H1 (cell line): ENCODE data around the gene NELL1. TPM values are rescaled to one million over a fixed set of nuclear protein-coding genes. Genes with fewer than 3 reads are reported as not detected.

Experiments used
- CTCF ChIA-PET: fragments of 300-600 bp; sonication (Branson Sonifier 250); formaldehyde crosslinking; loops from one replicate; lab custom pipeline; 2021; ENCODE audit not compliant: partially characterized antibody; lab: Charles Lee
- POLR2A ChIA-PET: fragments of 300-600 bp; sonication (Branson Sonifier 250); formaldehyde crosslinking; loops from one replicate; lab custom pipeline; 2021; ENCODE audit warnings: inconsistent platforms; ENCODE audit not compliant: partially characterized antibody; lab: Charles Lee
- DNase-seq, 2 experiments: peaks; one replicate each; pipeline versions ENCODE4 v3.0.0 to v3.0.0-alpha.2; 2010 to 2022; ENCODE audit warnings: low spot score in 2 of 2, low read depth in 1 of 2, mixed read lengths in 1 of 2
- FAIRE-seq: peaks from 2 replicates; lab custom pipeline; 2011; peaks lifted over from hg19 to GRCh38; lab: Jason Lieb, UNC
- H2AFZ ChIP-seq: 2 replicates; pipeline ENCODE4 v1.8.1; 2012; ENCODE audit warnings: low read length, inconsistent platforms
- H2AK5ac ChIP-seq: 2 replicates; pipeline ENCODE4 v1.6.1; 2013; ENCODE audit warnings: low read depth, low read length
- H2BK120ac ChIP-seq: replicated peaks from 2 replicates; pipeline ENCODE3; 2013; ENCODE audit warnings: low read depth, low read length, inconsistent platforms
- H2BK12ac ChIP-seq: 2 replicates; pipeline ENCODE4 v1.6.1; 2013; ENCODE audit warnings: low read depth, low read length
- H2BK15ac ChIP-seq: 2 replicates; pipeline ENCODE4 v1.6.1; 2013; ENCODE audit warnings: low read length
- H2BK20ac ChIP-seq: 2 replicates; pipeline ENCODE4 v1.6.1; 2013; ENCODE audit warnings: low read length
- H2BK5ac ChIP-seq: 2 replicates; pipeline ENCODE4 v1.6.1; 2013; ENCODE audit warnings: low read depth, low read length
- H3K14ac ChIP-seq: 2 replicates; pipeline ENCODE4 v1.6.1; 2013; ENCODE audit warnings: inconsistent platforms; ENCODE audit not compliant: insufficient read length
- H3K18ac ChIP-seq: 2 replicates; pipeline ENCODE4 v1.6.1; 2013; ENCODE audit warnings: low read length; ENCODE audit errors: extremely low read depth
- H3K23ac ChIP-seq: 2 replicates; pipeline ENCODE4 v1.6.1; 2013; ENCODE audit warnings: inconsistent platforms; ENCODE audit not compliant: insufficient read length
- H3K23me2 ChIP-seq: 2 replicates; pipeline ENCODE4 v1.6.1; 2013; ENCODE audit warnings: low read depth, low read length
- H3K27ac ChIP-seq: 2 replicates; pipeline ENCODE4 v1.6.1; 2011; ENCODE audit warnings: low read depth, low read length, inconsistent platforms
- H3K27me3 ChIP-seq, 4 experiments: replicated peaks in 1 of 4; 1 replicate in 1 of 4; 2 replicates in 3 of 4; pipeline versions ENCODE4 v1.6.1 to v1.8.1; 2011 to 2013; ENCODE audit warnings: low read length in 3 of 4, mild to moderate bottlenecking in 3 of 4, inconsistent platforms in 2 of 4, mixed read lengths in 2 of 4, moderate library complexity in 1 of 4; ENCODE audit not compliant: control insufficient read depth in 3 of 4, insufficient read depth in 3 of 4; ENCODE audit errors: extremely low read depth in 1 of 4
- H3K36me3 ChIP-seq, 4 experiments: 2 replicates each; pipeline versions ENCODE4 v1.6.1 to v1.8.1; 2011 to 2013; ENCODE audit warnings: mild to moderate bottlenecking in 4 of 4, low read length in 3 of 4, moderate library complexity in 2 of 4, control low read depth in 1 of 4, inconsistent platforms in 1 of 4; ENCODE audit not compliant: insufficient read depth in 4 of 4, control insufficient read depth in 2 of 4
- H3K4ac ChIP-seq: replicated peaks from 2 replicates; pipeline ENCODE3; 2013; ENCODE audit warnings: low read length, low read depth, mixed read lengths, inconsistent platforms; ENCODE audit not compliant: insufficient read length
- H3K4me1 ChIP-seq, 4 experiments: replicated peaks in 1 of 4; 1 replicate in 1 of 4; 2 replicates in 3 of 4; pipeline versions ENCODE4 v1.6.1 to v1.8.1; 2011 to 2013; ENCODE audit warnings: low read length in 3 of 4, inconsistent platforms in 2 of 4, mixed read lengths in 1 of 4; ENCODE audit not compliant: insufficient read depth in 4 of 4, control insufficient read depth in 3 of 4
- H3K4me2 ChIP-seq, 2 experiments: 2 replicates each; pipeline versions ENCODE4 v1.6.1 to v1.8.1; 2011 to 2013; ENCODE audit warnings: low read depth in 2 of 2, low read length in 2 of 2, control low read depth in 1 of 2, inconsistent platforms in 1 of 2, mild to moderate bottlenecking in 1 of 2; ENCODE audit not compliant: insufficient read depth in 1 of 2
- H3K4me3 ChIP-seq, 4 experiments: fragments of 200-600, 300-600 bp in 1 of 4; sonication (generic), shearing (Covaris generic), sonication (Bioruptor Twin) in 1 of 4; 2 replicates each; pipeline versions ENCODE4 v1.5.1 to v1.8.1; 2011 to 2016; ENCODE audit warnings: low read length in 4 of 4, low read depth in 3 of 4, control low read depth in 2 of 4, inconsistent platforms in 2 of 4, mild to moderate bottlenecking in 2 of 4, mixed read lengths in 1 of 4, moderate library complexity in 1 of 4; ENCODE audit not compliant: insufficient read depth in 2 of 4; ENCODE audit errors: extremely low read depth in 1 of 4
- H3K56ac ChIP-seq: replicated peaks from 2 replicates; pipeline ENCODE3; 2013; ENCODE audit warnings: low read depth, mild to moderate bottlenecking, mixed read lengths, low read length, inconsistent platforms; ENCODE audit not compliant: insufficient read length
- H3K79me1 ChIP-seq: 2 replicates; pipeline ENCODE4 v1.6.1; 2013; ENCODE audit warnings: low read depth, low read length, control low read depth
- H3K79me2 ChIP-seq, 2 experiments: 2 replicates each; pipeline versions ENCODE4 v1.6.1 to v1.8.1; 2012 to 2013; ENCODE audit warnings: low read length in 2 of 2, mild to moderate bottlenecking in 2 of 2, inconsistent platforms in 1 of 2; ENCODE audit not compliant: insufficient read depth in 2 of 2, control insufficient read depth in 1 of 2
- H3K9ac ChIP-seq, 4 experiments: replicated peaks in 1 of 4; 1 replicate in 1 of 4; 2 replicates in 3 of 4; pipeline versions ENCODE4 v1.6.1 to v1.8.1; 2011 to 2013; ENCODE audit warnings: low read depth in 3 of 4, low read length in 3 of 4, control low read depth in 2 of 4, mild to moderate bottlenecking in 2 of 4, moderate library complexity in 2 of 4, inconsistent platforms in 1 of 4; ENCODE audit errors: extremely low read depth in 1 of 4
- H3K9me3 ChIP-seq, 2 experiments: 2 replicates each; pipeline versions ENCODE4 v1.6.1 to v1.8.1; 2012 to 2013; ENCODE audit warnings: mild to moderate bottlenecking in 2 of 2, moderate library complexity in 2 of 2, control low read depth in 1 of 2, inconsistent platforms in 1 of 2, low read depth in 1 of 2, low read length in 1 of 2, mixed read lengths in 1 of 2; ENCODE audit not compliant: insufficient read depth in 2 of 2
- H4K20me1 ChIP-seq, 2 experiments: replicated peaks in 1 of 2; 2 replicates each; pipeline versions ENCODE3 to v1.8.1; 2011 to 2013; ENCODE audit warnings: inconsistent platforms in 2 of 2, low read length in 2 of 2, mild to moderate bottlenecking in 1 of 2; ENCODE audit not compliant: insufficient read depth in 2 of 2, control insufficient read depth in 1 of 2
- H4K5ac ChIP-seq: 2 replicates; pipeline ENCODE4 v1.6.1; 2013; ENCODE audit warnings: low read length, low read depth, mixed read lengths, inconsistent platforms; ENCODE audit not compliant: insufficient read length
- H4K8ac ChIP-seq: 2 replicates; pipeline ENCODE4 v1.8.0; 2013; ENCODE audit warnings: mild to moderate bottlenecking, moderate library complexity, low read length, inconsistent platforms; ENCODE audit not compliant: insufficient read depth; ENCODE audit errors: extremely low read depth
- H4K91ac ChIP-seq: replicated peaks from 2 replicates; pipeline ENCODE3; 2013; ENCODE audit warnings: low read length, mixed read lengths, inconsistent platforms; ENCODE audit not compliant: insufficient read length
- CBX8 ChIP-seq: fragments of 300-800, 300-1000 bp; sonication (generic); IDR thresholded peaks from 2 replicates; pipeline ENCODE4 v1.7.1; 2016; ENCODE audit warnings: low read depth, low read length, borderline replicate concordance
- CEBPB ChIP-seq: IDR thresholded peaks from 2 replicates; pipeline ENCODE4 v1.6.1; 2012; ENCODE audit warnings: low read depth, low read length
- CHD2 ChIP-seq: IDR thresholded peaks from 2 replicates; pipeline ENCODE4 v1.6.1; 2012; ENCODE audit warnings: low read length, improper control_type of control experiment
- EZH2 ChIP-seq: fragments of 200-600 bp; sonication (generic); IDR thresholded peaks from 2 replicates; pipeline ENCODE4 v1.7.1; 2012; ENCODE audit warnings: low read depth, mild to moderate bottlenecking, moderate library complexity, low read length, inconsistent platforms; ENCODE audit not compliant: severe bottlenecking
- HDAC2 ChIP-seq, 2 experiments: fragments of 300-600 bp in 1 of 2; sonication (generic) in 1 of 2; IDR thresholded peaks; 2 replicates each; pipeline ENCODE4 v1.6.1; 2011 to 2012; ENCODE audit warnings: low read depth in 2 of 2, low read length in 2 of 2, mild to moderate bottlenecking in 2 of 2, moderate library complexity in 2 of 2, borderline replicate concordance in 1 of 2, inconsistent platforms in 1 of 2
- POLR2A ChIP-seq, 2 experiments: IDR thresholded peaks; 1 replicate in 1 of 2; 2 replicates in 1 of 2; pipeline ENCODE4 v1.6.1; 2011; ENCODE audit warnings: low read depth in 2 of 2, low read length in 2 of 2, mild to moderate bottlenecking in 2 of 2; ENCODE audit errors: control extremely low read depth in 1 of 2
- SUZ12 ChIP-seq: fragments of 200-600 bp; sonication (generic); IDR thresholded peaks from 2 replicates; pipeline ENCODE4 v1.6.1; 2012; ENCODE audit warnings: mild to moderate bottlenecking, inconsistent platforms, low read length, moderate library complexity, mixed read lengths
- WGBS, 2 experiments: shearing (Covaris generic) in 1 of 2; methylation state at CpG; one replicate each; pipeline versions ENCODE4 v1.1.6 to v1.1.7; 2013 to 2015; ENCODE audit warnings: low lambda C conversion rate in 2 of 2, mixed read lengths in 2 of 2, inconsistent platforms in 1 of 2, low coverage in 1 of 2, missing lambda C conversion rate in 1 of 2; ENCODE audit not compliant: insufficient replicate concordance in 2 of 2, insufficient coverage in 1 of 2, insufficient read length in 1 of 2; ENCODE audit errors: extremely low coverage in 1 of 2, missing lambda C conversion rate in 1 of 2; 5-methylcytosine and 5-hydroxymethylcytosine counted together
- polyA plus RNA-seq, 7 experiments: library from polyadenylated mRNA; depleted of rRNA in 3 of 7; stranded (reverse) in 5 of 7; unstranded in 2 of 7; fragments of >200 nt in 5 of 7; fragments of 200-250 nt in 2 of 7; gene quantifications; 1 replicate in 5 of 7; 2 replicates in 1 of 7; 4 replicates in 1 of 7; pipeline versions ENCODE4 v1.2.1 to v1.2.3, GENCODE V29; 2011 to 2013; ENCODE audit warnings: missing spikeins in 2 of 7, mixed read lengths in 2 of 7
- total RNA-seq: library from RNA; stranded (reverse); fragmentation: NEBNext Ultra II Directional; extraction: Animal tissue kit (Norgen Biotek cat#: 25700); gene quantifications from 2 replicates; pipeline ENCODE4 v1.2.1, GENCODE V29; 2021

Gene NELL1
- total and polyA plus RNA-seq, 2 of the 8 experiments (the other 6 are each of a cell fraction or from before 2014, with no cell fraction given) = 0.21 TPM; not detected in 1

- Histone ChIP-seq H3K9ac (no peak overlapping the region), H2AFZ (peak overlapping the region; percentile 51; the same call in 1 of the 2 replicates), H3K23ac (no peak overlapping the region), H3K4me1 (peaks cover 0 to 1% (median 0%) of the 10 kb centered on the region in 4 experiments; a peak in 1 of 7 replicates), H3K18ac (no peak overlapping the region), H3K4ac (no peak overlapping the region), H2BK15ac (no peak overlapping the region), H2AK5ac (no peak overlapping the region), H3K56ac (no peak overlapping the region), H3K36me3 (no peaks in the 10 kb centered on the region), H2BK12ac (no peak overlapping the region), H2BK20ac (no peak overlapping the region), H2BK5ac (no peak overlapping the region), H4K5ac (no peak overlapping the region), H3K23me2 (no peaks in the 10 kb centered on the region), H2BK120ac (no peak overlapping the region), H4K20me1 (no peaks in the 10 kb centered on the region), H4K91ac (no peak overlapping the region), H4K8ac (no peak overlapping the region), H3K79me2 (no peaks in the 10 kb centered on the region), H3K79me1 (no peaks in the 10 kb centered on the region), H3K14ac (no peak overlapping the region), H3K27ac (no peak overlapping the region), H3K27me3 (no peaks in the 10 kb centered on the region), H3K4me3 (no peak overlapping the region), H3K4me2 (no peak overlapping the region), H3K9me3 (no peaks in the 10 kb centered on the region)
- CTCF ChIA-PET = interaction anchor here (2.0 to 2.9 kb wide), 2 partner anchors 15 to 27 kb away, joined by 7 to 8 read pairs; no protein-coding TSS in a partner anchor
- POLR2A ChIA-PET = no interaction called here
- TF ChIP-seq POLR2A (IDR thresholded peaks at IDR 0.05; ENCODE audit: control extremely low read depth in 1 of 2, low read depth in 2 of 2, low read length in 2 of 2) (no peak), CEBPB (no peak), CBX8 (no peak), EZH2 (no peak), SUZ12 (no peak), HDAC2 (IDR thresholded peaks at IDR 0.05; ENCODE audit: borderline replicate concordance in 1 of 2, low read depth in 2 of 2, low read length in 2 of 2) (no peak), CHD2 (no peak)
- no peak for FAIRE-seq
- WGBS, 2 experiments = 58% methylated on average over 2 of the region's 2 CpGs; no CpG with 5 or more reads in 1 of the 2 experiments
- DNase-seq = no peak
These were observed 651.7 kb downstream of the NELL1 start for GRCh38 chr11:21321072-21321471.
